RWPE2 (cell line): ENCODE results near the gene FKBP1A.

ENCODE experiments used
- ATAC-seq: fragments of 200-7000 bp; cut with Tn5 transposase; 3 replicates; pipeline ENCODE4 v1.9.1; 2021; ENCODE audit warnings: low read depth
- DNase-seq: peaks from one replicate; pipeline ENCODE4 v3.0.0-alpha.2; 2020; ENCODE audit warnings: low spot score
- H3K27ac ChIP-seq: fragments of 450-650 bp; 2 replicates; pipeline ENCODE4 v1.5.1; 2017; ENCODE audit warnings: mild to moderate bottlenecking; ENCODE audit not compliant: poor library complexity, severe bottlenecking
- H3K27me3 ChIP-seq: fragments of 250-450 bp; sonication (Bioruptor Pico); 2 replicates; pipeline ENCODE4 v1.5.1; 2021; ENCODE audit warnings: mild to moderate bottlenecking, moderate library complexity; ENCODE audit not compliant: insufficient read depth, poor library complexity, severe bottlenecking
- H3K36me3 ChIP-seq: fragments of 250-450 bp; sonication (Bioruptor Pico); 2 replicates; pipeline ENCODE4 v1.5.1; 2020; ENCODE audit warnings: low read depth, mild to moderate bottlenecking, moderate library complexity
- H3K4me1 ChIP-seq: fragments of 250-450 bp; sonication (Bioruptor Pico); 2 replicates; pipeline ENCODE4 v1.5.1; 2021; ENCODE audit warnings: mild to moderate bottlenecking, moderate library complexity; ENCODE audit not compliant: insufficient read depth, poor library complexity, severe bottlenecking
- H3K4me3 ChIP-seq: fragments of 250-450 bp; sonication (Bioruptor Pico); 2 replicates; pipeline ENCODE4 v1.5.1; 2021; ENCODE audit warnings: mild to moderate bottlenecking, moderate library complexity; ENCODE audit not compliant: severe bottlenecking
- H3K9me3 ChIP-seq: fragments of 250-450 bp; sonication (Bioruptor Pico); 2 replicates; pipeline ENCODE4 v1.5.1; 2021; ENCODE audit warnings: mild to moderate bottlenecking, moderate library complexity; ENCODE audit not compliant: severe bottlenecking
- CTCF ChIP-seq: fragments of 450-650 bp; IDR thresholded peaks from one replicate; pipeline ENCODE4 v1.5.1; 2017; ENCODE audit warnings: mild to moderate bottlenecking, moderate library complexity; ENCODE audit not compliant: poor library complexity, severe bottlenecking

FKBP1A gene

DNA sequence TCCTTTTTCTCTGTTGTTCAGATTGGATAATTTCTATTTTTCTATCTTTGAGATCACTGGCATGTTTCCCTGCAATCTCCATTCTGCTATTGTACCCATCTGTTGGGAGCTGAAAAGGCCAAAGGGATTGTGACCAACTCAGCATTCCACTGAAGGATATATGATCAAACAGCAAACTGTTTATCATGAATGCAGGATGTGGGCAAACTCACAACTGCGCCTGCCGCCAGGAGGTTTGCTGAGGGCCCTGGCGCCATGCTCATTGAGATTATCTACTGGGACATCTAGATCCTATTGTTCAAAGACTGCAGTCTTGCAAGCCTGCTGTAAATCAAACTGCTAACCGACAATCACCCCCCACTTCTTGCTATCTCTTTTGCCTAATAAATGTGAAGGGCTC is 3.8 kb upstream of the FKBP1A start:
- H3K36me3 ChIP-seq: no peaks in the 10 kb centered on the region
- peak overlapping the region; percentile 3 for H3K27ac ChIP-seq
- ATAC-seq (no peak), DNase-seq (no peak)
- H3K4me3 ChIP-seq: no peak overlapping the region
- no peak for TF ChIP-seq CTCF
- no peaks in the 10 kb centered on the region for H3K27me3 ChIP-seq
- H3K4me1 ChIP-seq: peaks cover 19% of the 10 kb centered on the region
- H3K9me3 ChIP-seq: no peaks in the 10 kb centered on the region

GRCh38 chr20:1396264-1396663 is 3.4 kb upstream of the FKBP1A start:
- peaks cover 21% of the 10 kb centered on the region for H3K4me1 ChIP-seq
- no peaks in the 10 kb centered on the region for H3K27me3 ChIP-seq
- H3K36me3 ChIP-seq: peaks cover 3% of the 10 kb centered on the region; the same call in 1 of the 2 replicates
- H3K4me3 ChIP-seq: no peak overlapping the region
- no peak for TF ChIP-seq CTCF
- no peak for DNase-seq
- H3K27ac ChIP-seq: peak overlapping the region; percentile 3
- ATAC-seq: no peak
- H3K9me3 ChIP-seq: no peaks in the 10 kb centered on the region

GRCh38 chr20:1394686-1395085 is 1.8 kb upstream of the FKBP1A start:
- peaks cover 13% of the 10 kb centered on the region for H3K36me3 ChIP-seq
- no peak overlapping the region for H3K27ac ChIP-seq
- H3K27me3 ChIP-seq: no peaks in the 10 kb centered on the region
- no peak overlapping the region for H3K4me3 ChIP-seq
- DNase-seq (no peak), ATAC-seq (no peak)
- no peak for TF ChIP-seq CTCF
- no peaks in the 10 kb centered on the region for H3K9me3 ChIP-seq
- H3K4me1 ChIP-seq: peaks cover 20% of the 10 kb centered on the region

DNA sequence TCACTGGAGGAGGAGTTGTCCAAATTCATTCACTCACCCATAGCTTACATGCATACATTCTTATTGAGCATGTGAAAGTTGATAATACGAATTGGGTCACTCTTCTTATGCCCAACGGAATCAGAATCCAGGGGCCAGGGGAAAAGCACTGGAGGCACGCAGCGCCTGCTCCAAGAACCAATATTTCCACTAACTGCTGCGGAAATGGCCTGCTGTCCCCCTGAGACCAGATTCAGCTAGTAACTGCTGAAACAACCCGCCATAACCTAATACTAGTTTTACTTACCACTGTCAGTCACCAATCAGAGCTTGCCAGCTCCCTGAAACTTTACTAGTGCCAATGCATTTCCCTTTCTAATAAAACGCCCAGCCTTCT is 641 bp upstream of the FKBP1A start:
- Histone ChIP-seq H3K27me3 (no peaks in the 10 kb centered on the region), H3K36me3 (peaks cover 22% of the 10 kb centered on the region), H3K27ac (peak overlapping the region; percentile 67), H3K9me3 (no peaks in the 10 kb centered on the region), H3K4me1 (peaks cover 19% of the 10 kb centered on the region), H3K4me3 (peak overlapping the region; percentile 55)
- TF ChIP-seq CTCF: no peak
- DNase-seq: no peak
- no peak for ATAC-seq

DNA sequence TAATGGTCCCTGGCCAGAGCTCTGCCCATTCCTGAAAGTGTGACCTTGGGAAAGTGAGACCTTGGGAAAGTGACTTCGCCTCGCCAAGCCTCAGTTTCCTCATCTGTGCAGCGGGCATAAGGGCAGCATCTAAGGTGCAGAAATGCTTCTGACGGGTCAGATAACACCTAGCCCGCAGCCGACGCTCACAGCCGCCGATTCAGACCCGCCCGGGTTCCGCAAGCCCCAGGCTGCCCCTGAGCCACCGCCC is 486 bp downstream of the FKBP1A start:
- H3K27me3 ChIP-seq: no peaks in the 10 kb centered on the region
- peak overlapping the region; percentile 67 for H3K27ac ChIP-seq
- peaks cover 31% of the 10 kb centered on the region for H3K36me3 ChIP-seq
- H3K9me3 ChIP-seq: no peaks in the 10 kb centered on the region
- peak overlapping the region; percentile 55 for H3K4me3 ChIP-seq
- ATAC-seq: peak; percentile 2; the same call in 2 of the 3 replicates
- H3K4me1 ChIP-seq: peaks cover 19% of the 10 kb centered on the region
- TF ChIP-seq CTCF: no peak
- no peak for DNase-seq
